ENCODE measurements around the gene CSH2.

CSH2 gene

GRCh38 chr17:63833741-63834373, 39.6 kb downstream of the CSH2 start:
- ATAC-seq: no peak

- ATAC-seq: no peak
These were observed 40.3 kb downstream of the CSH2 start for GRCh38 chr17:63833026-63833740.

GRCh38 chr17:63832455-63832854, 41.0 kb downstream of the CSH2 start:
- no peak for ATAC-seq

GRCh38 chr17:63832014-63832413, 41.5 kb downstream of the CSH2 start:
- ATAC-seq: no peak

GRCh38 chr17:63831505-63831904, 42.0 kb downstream of the CSH2 start:
- ATAC-seq: no peak

- ATAC-seq: no peak
These were observed 42.5 kb downstream of the CSH2 start for GRCh38 chr17:63830904-63831491.

GRCh38 chr17:63830278-63830677, 43.2 kb downstream of the CSH2 start:
- no peak for ATAC-seq

- no peak for ATAC-seq
These were observed 44.5 kb downstream of the CSH2 start for GRCh38 chr17:63828936-63829335.

GRCh38 chr17:63827801-63828221, 45.7 kb downstream of the CSH2 start:
- no peak for ATAC-seq

GRCh38 chr17:63827002-63827800, 46.3 kb downstream of the CSH2 start, which contains the start of the genes FTSJ3 and PSMC5:
Gene FTSJ3 (minus strand): TSS chr17:63827663. CDS start chr17:63826902, 761 bp downstream.
Gene PSMC5 (plus strand): TSS chr17:63827431. CDS start chr17:63827491, 60 bp downstream.
- peak; percentile 93 to 94 for ATAC-seq

GRCh38 chr17:63826468-63827001, 46.9 kb downstream of the CSH2 start:
- ATAC-seq: peak in 1 of 2 donors; percentile 2

- ATAC-seq: no peak
These were observed 49.1 kb downstream of the CSH2 start for GRCh38 chr17:63824362-63824761.

GRCh38 chr17:63823659-63824331, 49.7 kb downstream of the CSH2 start:
- no peak for ATAC-seq

GRCh38 chr17:63822537-63822936, 50.9 kb downstream of the CSH2 start:
- ATAC-seq: no peak

Measured in activated CD4-positive, CD25-positive, alpha-beta regulatory T cell treated with anti-CD3 and anti-CD28 coated beads, Interleukin-2, amount 50 U/mL, for 24 hours (primary cell).